Inferior parietal cortex (tissue), 1 donor: ENCODE data around the gene SELENOP.

Experiments used
- DNase-seq: peaks from one replicate; pipeline ENCODE4 v3.0.0-alpha.2; 2016; ENCODE audit errors: extremely low spot score

The SELENOP gene

GRCh38 chr5:42798284-42799240 is 13.1 kb downstream of the SELENOP start:
- DNase-seq, result no peak

- no peak for DNase-seq
Measured at GRCh38 chr5:42791151-42791550, 20.5 kb downstream of the SELENOP start.

- no peak for DNase-seq
Measured at GRCh38 chr5:42787845-42788244, 23.8 kb downstream of the SELENOP start.

GRCh38 chr5:42787073-42787472 is 24.6 kb downstream of the SELENOP start:
- no peak for DNase-seq

GRCh38 chr5:42785756-42786155 is 25.9 kb downstream of the SELENOP start:
- no peak for DNase-seq

GRCh38 chr5:42784132-42784531 is 27.6 kb downstream of the SELENOP start:
- DNase-seq, result no peak

GRCh38 chr5:42781584-42781983 is 30.1 kb downstream of the SELENOP start:
- DNase-seq, result no peak

- DNase-seq, result no peak
Measured at GRCh38 chr5:42779083-42779482, 32.6 kb downstream of the SELENOP start.

GRCh38 chr5:42772265-42772993 is 39.3 kb downstream of the SELENOP start:
- DNase-seq, result no peak

GRCh38 chr5:42770003-42770402 is 41.7 kb downstream of the SELENOP start:
- DNase-seq, result no peak

GRCh38 chr5:42768106-42768504 is 43.6 kb downstream of the SELENOP start:
- DNase-seq, result no peak

GRCh38 chr5:42767491-42768105 is 44.1 kb downstream of the SELENOP start:
- peak; percentile 70 for DNase-seq

- DNase-seq, result no peak
Measured at GRCh38 chr5:42761791-42762190, 49.9 kb downstream of the SELENOP start.

- no peak for DNase-seq
Measured at GRCh38 chr5:42760426-42760825, 51.3 kb downstream of the SELENOP start.

- no peak for DNase-seq
Measured at GRCh38 chr5:42759456-42759855, 52.2 kb downstream of the SELENOP start.

- peak; percentile 18 for DNase-seq
Measured at GRCh38 chr5:42756606-42757601, 54.8 kb downstream of the SELENOP start, which contains the start of gene CCDC152. Gene CCDC152 (plus strand): TSS chr5:42756818. CDS start chr5:42759122, 2,304 bp downstream.

GRCh38 chr5:42753099-42753498 is 58.6 kb downstream of the SELENOP start:
- DNase-seq, result no peak

- no peak for DNase-seq
Measured at GRCh38 chr5:42751044-42751443, 60.6 kb downstream of the SELENOP start.

GRCh38 chr5:42750507-42750906 is 61.2 kb downstream of the SELENOP start:
- no peak for DNase-seq
